HepG2 (cell line): ENCODE measurements around the gene MYLK3. TPM values are rescaled to one million over a fixed set of nuclear protein-coding genes. Genes with fewer than 3 reads are reported as not detected.

Experiments
- EP300 ChIP-seq, 3 experiments: sonication (generic) in 1 of 3; formaldehyde crosslinking in 1 of 3; IDR thresholded peaks; 2 replicates each; pipeline versions ENCODE4 v1.5.1 to v1.6.1; 2011 to 2020; ENCODE audit warnings: low read depth in 2 of 3, low read length in 2 of 3, borderline replicate concordance in 1 of 3, improper control_type of control experiment in 1 of 3, mild to moderate bottlenecking in 1 of 3, missing genetic modification reagents in 1 of 3, moderate library complexity in 1 of 3
- GMEB1 ChIP-seq: sonication (generic); formaldehyde crosslinking; IDR thresholded peaks from 2 replicates; pipeline ENCODE4 v1.5.1; 2020; ENCODE audit warnings: missing genetic modification reagents, mild to moderate bottlenecking, borderline replicate concordance
- HIC2 ChIP-seq: sonication (generic); formaldehyde crosslinking; IDR thresholded peaks from 2 replicates; pipeline ENCODE4 v1.9.0; 2022; ENCODE audit warnings: low read depth, missing genetic modification reagents
- NCOA2 ChIP-seq: sonication (generic); formaldehyde crosslinking; IDR thresholded peaks from 2 replicates; pipeline ENCODE4 v1.8.0; 2022; ENCODE audit warnings: inconsistent platforms
- PLRG1 ChIP-seq: fragments of 450-650 bp; conservative IDR thresholded peaks from 2 replicates; pipeline ENCODE4 v1.6.1; 2016
- SALL1 ChIP-seq: sonication (generic); formaldehyde crosslinking; IDR thresholded peaks from 2 replicates; pipeline ENCODE4 v1.8.0; 2022; ENCODE audit warnings: mild to moderate bottlenecking, missing genetic modification reagents
- SAP130 ChIP-seq: IDR thresholded peaks from 2 replicates; pipeline ENCODE4 v1.6.1; 2016; ENCODE audit warnings: low read depth
- SNRNP70 ChIP-seq: fragments of 200-400 bp; formaldehyde crosslinking; IDR thresholded peaks from 2 replicates; pipeline ENCODE4 v1.6.1; 2017; ENCODE audit warnings: mild to moderate bottlenecking, low read depth, low read length, moderate library complexity
- UBTF ChIP-seq: sonication (generic); formaldehyde crosslinking; IDR thresholded peaks from 2 replicates; pipeline ENCODE4 v1.4.0; 2020; ENCODE audit warnings: mild to moderate bottlenecking, missing genetic modification reagents
- WIZ ChIP-seq: sonication (generic); formaldehyde crosslinking; IDR thresholded peaks from 2 replicates; pipeline ENCODE4 v1.5.1; 2020; ENCODE audit warnings: mild to moderate bottlenecking, missing genetic modification reagents
- ZFP91 ChIP-seq: sonication (generic); formaldehyde crosslinking; IDR thresholded peaks from 2 replicates; pipeline ENCODE4 v1.9.0; 2022; ENCODE audit warnings: missing genetic modification reagents, mild to moderate bottlenecking, borderline replicate concordance
- ZNF205 ChIP-seq: IDR thresholded peaks from 2 replicates; pipeline ENCODE4 v1.6.1; 2018; ENCODE audit warnings: missing biosample characterization, missing genetic modification reagents
- ZNF234 ChIP-seq: sonication (generic); formaldehyde crosslinking; conservative IDR thresholded peaks from 2 replicates; pipeline ENCODE4 v1.5.1; 2020; ENCODE audit warnings: mild to moderate bottlenecking, missing genetic modification reagents
- ZNF317 ChIP-seq: sonication (generic); formaldehyde crosslinking; IDR thresholded peaks from 2 replicates; pipeline ENCODE4 v1.5.0; 2020; ENCODE audit warnings: mild to moderate bottlenecking, missing genetic modification reagents
- ZNF431 ChIP-seq: sonication (generic); formaldehyde crosslinking; IDR thresholded peaks from 2 replicates; pipeline ENCODE4 v1.9.0; 2022; ENCODE audit warnings: missing genetic modification reagents, low read depth, mild to moderate bottlenecking, borderline replicate concordance
- ZNF468 ChIP-seq: sonication (generic); formaldehyde crosslinking; IDR thresholded peaks from 2 replicates; pipeline ENCODE4 v1.8.0; 2022; ENCODE audit warnings: mild to moderate bottlenecking, moderate library complexity, missing genetic modification reagents
- ZNF850 ChIP-seq: sonication (generic); formaldehyde crosslinking; conservative IDR thresholded peaks from 2 replicates; pipeline ENCODE4 v1.9.0; 2021; ENCODE audit warnings: mild to moderate bottlenecking, missing genetic modification reagents
- ZNF891 ChIP-seq: sonication (generic); formaldehyde crosslinking; IDR thresholded peaks from 2 replicates; pipeline ENCODE4 v1.5.0; 2020; ENCODE audit warnings: mild to moderate bottlenecking, missing genetic modification reagents
- polyA plus RNA-seq, 8 experiments: library from polyadenylated mRNA; depleted of rRNA in 3 of 8; stranded (reverse) in 7 of 8; unstranded in 1 of 8; fragments of >200 nt; fragmentation: Illumina TruSeq in 4 of 8; extraction: Trizol in 4 of 8; gene quantifications; 2 replicates each; pipeline versions ENCODE4 v1.2.1 to v1.2.3, GENCODE V29; 2011 to 2016; ENCODE audit warnings: low read depth in 4 of 8, missing spikeins in 1 of 8, mixed read lengths in 1 of 8; ENCODE audit not compliant: insufficient read depth in 1 of 8
- total RNA-seq, 5 experiments: library from RNA; depleted of rRNA; stranded (reverse); fragments of >200 nt; fragmentation: Illumina TruSeq; extraction: Trizol; gene quantifications; 2 replicates each; pipeline ENCODE4 v1.2.3, GENCODE V29; 2016; ENCODE audit warnings: low read depth in 1 of 5

Gene MYLK3
- total and polyA plus RNA-seq, 2 of the 13 experiments (the other 11 are each of a cell fraction or from before 2014, with no cell fraction given), result 0.04 to 0.18 TPM

GRCh38 chr16:46747777-46748651 lies at the start of gene MYLK3 (continued):
- TF ChIP-seq EP300 (IDR thresholded peaks at IDR 0.05; ENCODE audit: low read depth in 2 of 2, low read length in 2 of 2), result peak; percentile 36 to 63; a peak in 2 of 4 replicates
- no peak; the same call in 1 of the 2 replicates for TF ChIP-seq EP300 (CRISPR knock-in tag; IDR thresholded peaks at IDR 0.05; ENCODE audit: borderline replicate concordance)
- TF ChIP-seq GMEB1 (CRISPR knock-in tag), result peak; percentile 36; the same call in 1 of the 2 replicates
- TF ChIP-seq ZNF850 (CRISPR knock-in tag), result no peak
- TF ChIP-seq SAP130, result 0 out of 2 replicates have a peak, but pooled peaks have one; percentile 22
- no peak for TF ChIP-seq SNRNP70
- TF ChIP-seq ZNF205 (CRISPR knock-in tag), result no peak
- TF ChIP-seq WIZ, result no peak
- peak; percentile 32; the same call in 1 of the 2 replicates for TF ChIP-seq SALL1 (CRISPR knock-in tag)
- no peak for TF ChIP-seq ZNF317
- TF ChIP-seq ZFP91, result peak; percentile 2
- TF ChIP-seq ZNF234 (CRISPR knock-in tag), result no peak
- peak; percentile 34; the same call in 1 of the 2 replicates for TF ChIP-seq UBTF (CRISPR knock-in tag)
- no peak for TF ChIP-seq ZNF468 (CRISPR knock-in tag)
- no peak for TF ChIP-seq ZNF891 (CRISPR knock-in tag)
- no peak for TF ChIP-seq PLRG1
- TF ChIP-seq ZNF431 (CRISPR knock-in tag), result no peak
- peak; percentile 32; the same call in 1 of the 2 replicates for TF ChIP-seq NCOA2 (CRISPR knock-in tag)
- TF ChIP-seq HIC2 (CRISPR knock-in tag), result 0 out of 2 replicates have a peak, but pooled peaks have one; percentile 29
